ENCODE measurements around the gene KRTAP1-3.
"Not testable (repeated sequence)": the region's sequence is repeated elsewhere in the genome, so short reads cannot be mapped to it uniquely, and the experiment has no call there.

The KRTAP1-3 gene

DNA sequence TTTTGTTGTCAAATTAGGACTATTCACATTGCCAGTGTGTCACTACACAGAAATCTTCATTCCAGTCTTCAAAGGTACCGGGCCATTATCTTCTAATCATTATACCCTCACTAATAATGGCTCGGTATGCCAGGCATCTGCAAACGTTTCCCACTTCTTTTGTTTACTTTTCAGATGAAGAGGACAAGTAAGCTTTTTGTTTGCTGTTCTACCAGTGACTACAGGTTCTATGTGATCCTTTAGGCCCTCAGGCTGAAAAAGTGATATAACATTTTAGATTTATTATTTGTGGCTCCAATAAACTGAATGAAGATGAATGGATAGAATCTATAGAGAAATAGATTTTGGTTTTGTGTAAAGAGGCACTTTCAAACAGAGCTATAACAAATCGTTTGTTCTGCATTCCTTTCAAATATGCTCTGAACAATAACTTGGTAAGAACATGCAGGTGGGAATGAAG lies 25.3 kb downstream of the KRTAP1-3 start:
- no peak overlapping the region for H3K4me3 Mint-ChIP-seq
- no peak overlapping the region for H3K27ac Mint-ChIP-seq
- H3K36me3 Mint-ChIP-seq (ENCODE audit: low read depth), result no peaks in the 10 kb centered on the region
- no peaks in the 10 kb centered on the region for H3K4me1 Mint-ChIP-seq
- no peaks in the 10 kb centered on the region for H3K9me3 Mint-ChIP-seq
- DNase-seq (no peak), ATAC-seq (no peak)
- no peaks in the 10 kb centered on the region for H3K27me3 Mint-ChIP-seq

DNA sequence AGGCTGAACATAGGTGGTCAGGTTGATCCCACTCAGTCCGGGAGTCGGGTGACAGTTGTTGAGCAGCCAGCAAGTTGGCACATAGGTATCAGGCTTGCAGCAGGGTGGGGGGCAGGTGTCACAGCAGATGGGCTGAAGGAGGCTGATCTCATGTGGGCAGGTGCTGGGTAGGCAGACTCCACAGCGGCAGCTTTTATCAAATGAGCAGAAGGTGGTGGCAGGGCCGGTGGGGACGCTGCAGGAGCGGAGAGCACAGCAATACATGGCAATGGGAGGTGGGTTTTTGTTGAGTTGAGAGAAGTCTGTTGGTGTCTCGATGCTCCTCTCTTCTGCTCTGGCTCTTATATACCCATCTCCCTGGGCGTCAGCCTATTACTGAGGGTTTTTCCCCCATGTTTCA lies 25.9 kb downstream of the KRTAP1-3 start, which contains the start of gene KRTAP3-1:
Gene KRTAP3-1, minus strand, starts transcription at position 318 of the 400 bp plus-strand sequence. Its CDS starts 54 bp downstream, at position 264.
- Mint-ChIP-seq H3K36me3 (ENCODE audit: low read depth) (no peaks in the 10 kb centered on the region), H3K4me1 (no peaks in the 10 kb centered on the region), H3K27ac (no peak within 1 kb of the TSS), H3K27me3 (peaks cover 2% of the 10 kb centered on the region), H3K9me3 (no peaks in the 10 kb centered on the region), H3K4me3 (no peak within 1 kb of the TSS)
- DNase-seq (no peak), ATAC-seq (no peak)

DNA sequence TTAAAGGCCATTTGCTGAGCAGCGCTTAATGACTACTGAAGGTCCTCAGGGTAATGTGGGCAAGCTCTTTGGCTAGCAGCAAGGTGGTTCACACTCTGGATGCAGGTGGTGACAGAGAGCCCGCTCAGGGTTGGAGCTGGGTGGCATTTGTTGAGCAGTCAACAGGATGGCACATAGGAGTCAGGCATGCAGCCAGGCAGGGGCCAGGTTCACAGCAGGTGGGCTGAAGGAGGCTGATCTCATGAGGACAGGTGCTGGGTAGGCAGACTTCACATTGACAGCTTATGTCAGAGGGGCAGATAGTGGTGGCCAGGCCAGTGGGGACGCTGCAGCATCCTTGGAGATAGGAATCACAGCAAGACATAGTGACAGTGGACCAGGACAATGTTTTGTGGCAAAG lies 30.3 kb downstream of the KRTAP1-3 start:
- H3K9me3 Mint-ChIP-seq, result no peaks in the 10 kb centered on the region
- H3K4me3 Mint-ChIP-seq, result no peak overlapping the region
- H3K27ac Mint-ChIP-seq, result no peak overlapping the region
- no peak for ATAC-seq
- no peaks in the 10 kb centered on the region for H3K4me1 Mint-ChIP-seq
- DNase-seq, result no peak
- H3K27me3 Mint-ChIP-seq, result peaks cover 19% of the 10 kb centered on the region
- no peaks in the 10 kb centered on the region for H3K36me3 Mint-ChIP-seq (ENCODE audit: low read depth)

DNA sequence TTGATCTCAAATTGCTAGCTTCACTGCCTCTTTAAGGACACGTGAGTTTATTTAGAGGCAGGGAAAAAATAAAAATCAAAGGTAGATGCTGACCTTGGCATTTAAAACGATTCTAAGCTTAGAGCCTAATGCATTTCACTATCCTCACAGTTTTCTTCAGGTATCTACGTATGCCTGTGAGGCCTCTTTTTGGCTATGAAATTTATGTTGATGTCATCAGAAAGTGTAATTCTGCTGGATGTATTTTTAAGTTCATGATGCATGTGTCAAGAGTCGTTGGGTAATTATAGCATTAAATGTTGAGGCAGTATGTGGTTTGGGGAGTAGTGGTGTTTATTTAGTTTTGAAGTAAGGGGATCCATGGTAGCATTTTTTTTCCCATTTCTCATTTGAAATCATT lies 30.7 kb downstream of the KRTAP1-3 start:
- DNase-seq, result no peak
- Mint-ChIP-seq H3K9me3 (no peaks in the 10 kb centered on the region), H3K4me3 (no peak overlapping the region), H3K36me3 (ENCODE audit: low read depth) (no peaks in the 10 kb centered on the region), H3K27me3 (peaks cover 20% of the 10 kb centered on the region), H3K27ac (no peak overlapping the region), H3K4me1 (no peaks in the 10 kb centered on the region)
- ATAC-seq, result no peak

DNA sequence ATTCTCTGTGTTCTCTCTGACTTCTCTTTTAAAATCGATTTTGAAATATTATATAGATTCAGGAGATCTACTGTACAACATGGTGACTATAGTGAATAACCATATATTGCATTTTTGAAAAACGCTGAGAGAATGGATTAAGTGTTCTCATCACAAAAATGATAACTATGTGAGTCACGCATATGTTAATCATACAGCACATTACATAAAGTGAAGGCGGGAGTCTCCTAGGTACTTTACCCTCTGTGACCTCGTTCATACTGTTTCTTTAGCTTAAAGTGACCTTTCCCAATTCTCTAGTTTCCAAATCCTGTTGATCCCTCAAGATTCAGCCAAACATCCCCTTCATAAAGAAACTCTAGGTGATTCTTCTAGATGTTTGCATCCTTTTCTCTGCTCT lies 31.9 kb downstream of the KRTAP1-3 start:
- DNase-seq, result no peak

DNA sequence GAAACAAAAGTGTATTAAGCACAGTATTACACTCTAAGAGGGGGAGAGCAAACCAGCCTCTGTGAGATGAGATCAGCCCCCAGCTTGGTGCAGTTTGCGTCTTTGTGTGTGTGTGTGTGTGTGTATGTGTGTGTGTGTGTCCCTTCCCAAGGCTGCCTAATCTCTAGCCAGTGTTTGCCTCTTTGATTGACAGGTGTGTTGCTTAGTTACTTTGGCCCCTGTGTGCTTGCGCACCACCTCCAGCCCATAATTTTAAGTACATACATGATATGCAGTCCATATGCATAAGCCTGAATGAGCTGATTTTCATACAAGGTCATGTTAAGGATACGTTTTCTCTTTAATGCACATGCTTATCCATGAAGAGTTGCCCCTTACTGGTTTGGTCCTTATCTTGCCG lies 32.9 kb downstream of the KRTAP1-3 start:
- Mint-ChIP-seq H3K27ac (no peak overlapping the region), H3K4me3 (no peak overlapping the region), H3K36me3 (ENCODE audit: low read depth) (no peaks in the 10 kb centered on the region), H3K4me1 (no peaks in the 10 kb centered on the region), H3K27me3 (peaks cover 33% of the 10 kb centered on the region), H3K9me3 (no peaks in the 10 kb centered on the region)
- DNase-seq (no peak), ATAC-seq (no peak)

More for the DNA sequence above, 31.9 kb downstream of the KRTAP1-3 start:
- Mint-ChIP-seq H3K4me1 (no peaks in the 10 kb centered on the region), H3K4me3 (no peak overlapping the region), H3K27ac (no peak overlapping the region), H3K36me3 (ENCODE audit: low read depth) (no peaks in the 10 kb centered on the region), H3K27me3 (peaks cover 26% of the 10 kb centered on the region), H3K9me3 (no peaks in the 10 kb centered on the region)
- ATAC-seq, result no peak

DNA sequence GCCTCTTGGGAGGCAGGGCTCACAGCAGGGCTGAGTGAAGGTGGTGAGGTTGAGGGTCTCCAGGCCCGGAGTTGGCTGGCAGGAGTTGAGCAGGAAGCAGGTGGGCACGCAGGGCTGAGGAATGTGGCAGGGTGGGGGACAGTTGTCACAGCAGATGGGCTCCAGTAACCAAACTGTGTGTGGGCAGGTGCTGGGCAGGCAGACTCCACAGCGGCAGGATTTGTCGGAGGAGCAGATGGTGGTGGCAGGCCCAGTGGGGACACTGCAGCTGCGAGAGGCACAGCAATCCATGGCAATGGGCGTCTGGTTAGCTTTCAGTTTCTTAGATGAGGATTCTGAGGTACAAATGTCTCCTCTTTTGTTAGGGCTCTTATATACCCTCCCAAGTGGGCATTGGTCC lies 35.1 kb downstream of the KRTAP1-3 start, which contains the start of gene KRTAP3-2:
Gene KRTAP3-2, minus strand, starts transcription at position 344 of the 400 bp plus-strand sequence. Its CDS starts 53 bp downstream, at position 291.
- H3K27me3 Mint-ChIP-seq, result peaks cover 41% of the 10 kb centered on the region
- not testable (repeated sequence) for ATAC-seq

DNA sequence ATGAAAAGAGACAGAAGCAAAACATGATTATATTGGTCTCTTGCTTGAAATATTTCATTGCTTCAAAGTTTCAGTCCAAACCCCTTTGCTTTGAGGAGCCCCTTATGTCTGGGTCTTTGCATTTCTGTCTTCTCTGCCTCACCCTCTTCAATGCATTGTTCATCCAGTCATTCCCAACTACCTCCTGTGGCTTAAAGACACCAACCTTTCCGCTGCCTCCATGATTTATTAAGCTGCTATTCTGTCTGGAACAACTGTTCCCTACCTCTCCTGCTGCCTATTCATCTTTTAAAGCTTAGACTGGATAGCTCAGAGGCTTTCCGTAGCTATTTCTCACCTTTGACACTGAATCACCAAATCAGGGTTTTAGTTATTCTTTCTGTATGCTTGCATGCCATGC lies 37.3 kb downstream of the KRTAP1-3 start:
- DNase-seq (no peak), ATAC-seq (no peak)
- H3K36me3 Mint-ChIP-seq (ENCODE audit: low read depth), result no peaks in the 10 kb centered on the region
- no peaks in the 10 kb centered on the region for H3K9me3 Mint-ChIP-seq
- H3K4me3 Mint-ChIP-seq, result no peak overlapping the region
- H3K27me3 Mint-ChIP-seq, result peaks cover 51% of the 10 kb centered on the region
- no peaks in the 10 kb centered on the region for H3K4me1 Mint-ChIP-seq
- no peak overlapping the region for H3K27ac Mint-ChIP-seq

More for the DNA sequence above, 35.1 kb downstream of the KRTAP1-3 start, which contains the start of gene KRTAP3-2:
- H3K9me3 Mint-ChIP-seq; H3K4me3 Mint-ChIP-seq; DNase-seq; H3K4me1 Mint-ChIP-seq; H3K36me3 Mint-ChIP-seq (ENCODE audit: low read depth); H3K27ac Mint-ChIP-seq: not testable (repeated sequence)

DNA sequence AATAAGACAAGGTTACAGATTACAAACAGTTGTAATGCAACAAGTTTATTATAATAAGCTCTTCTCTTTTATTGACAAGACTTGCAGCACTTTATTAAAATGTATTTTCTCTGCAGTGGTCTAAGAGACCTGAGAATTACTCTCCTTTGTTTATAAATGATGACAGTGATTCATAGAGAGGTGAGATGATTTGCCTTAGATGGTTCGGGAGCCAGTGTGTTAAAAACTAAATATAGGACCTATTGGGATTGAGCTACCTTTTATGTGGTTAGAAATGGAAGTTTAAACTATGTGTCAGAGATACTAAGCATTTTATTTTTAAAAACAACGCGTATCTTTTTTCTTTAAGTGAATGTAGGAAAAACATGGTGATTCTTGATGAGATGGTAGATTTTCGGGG lies 37.8 kb downstream of the KRTAP1-3 start:
- Mint-ChIP-seq H3K36me3 (ENCODE audit: low read depth) (no peaks in the 10 kb centered on the region), H3K27ac (no peak overlapping the region), H3K4me3 (no peak overlapping the region), H3K27me3 (peaks cover 49% of the 10 kb centered on the region), H3K4me1 (no peaks in the 10 kb centered on the region), H3K9me3 (no peaks in the 10 kb centered on the region)
- DNase-seq (no peak), ATAC-seq (no peak)

DNA sequence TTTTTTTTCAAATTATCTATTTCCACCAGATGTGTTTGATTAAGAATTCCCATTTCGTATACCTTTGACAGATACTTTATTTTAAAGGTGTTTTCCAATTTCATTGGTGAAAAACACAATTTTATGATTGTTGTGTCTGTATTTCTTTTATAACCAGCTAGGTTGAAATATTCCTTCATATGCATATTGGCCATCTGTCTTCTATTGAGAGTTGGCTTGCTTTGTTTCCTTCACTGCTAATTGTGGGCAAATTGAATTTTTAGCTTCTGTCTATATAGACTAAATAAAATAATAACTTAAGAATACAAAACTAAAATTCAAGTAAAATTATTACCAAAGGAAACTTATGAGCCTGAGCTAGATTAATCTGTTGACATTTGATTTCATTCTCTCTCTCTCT lies 39.6 kb downstream of the KRTAP1-3 start:
- DNase-seq (no peak), ATAC-seq (no peak)
- no peaks in the 10 kb centered on the region for H3K4me1 Mint-ChIP-seq
- no peaks in the 10 kb centered on the region for H3K9me3 Mint-ChIP-seq
- H3K27ac Mint-ChIP-seq, result no peak overlapping the region
- H3K4me3 Mint-ChIP-seq, result no peak overlapping the region
- H3K27me3 Mint-ChIP-seq, result peaks cover 41% of the 10 kb centered on the region
- H3K36me3 Mint-ChIP-seq (ENCODE audit: low read depth), result no peaks in the 10 kb centered on the region

DNA sequence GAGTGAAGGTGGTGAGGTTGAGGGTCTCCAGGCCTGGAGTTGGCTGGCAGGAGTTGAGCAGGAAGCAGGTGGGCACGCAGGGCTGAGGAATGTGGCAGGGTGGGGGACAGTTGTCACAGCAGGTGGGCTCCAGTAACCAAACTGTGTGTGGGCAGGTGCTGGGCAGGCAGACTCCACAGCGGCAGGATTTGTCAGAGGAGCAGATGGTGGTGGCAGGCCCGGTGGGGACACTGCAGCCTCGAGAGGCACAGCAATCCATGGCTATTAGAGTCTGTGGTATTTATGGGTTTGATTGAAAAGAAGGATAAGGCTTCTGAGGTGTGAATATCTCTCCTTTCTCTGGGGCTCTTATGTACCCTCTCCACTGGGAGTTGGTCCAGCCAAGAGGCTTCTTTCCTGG lies 40.8 kb downstream of the KRTAP1-3 start, which contains the start of gene KRTAP3-3:
Gene KRTAP3-3, minus strand, starts transcription at position 326 of the 400 bp plus-strand sequence. Its CDS starts 67 bp downstream, at position 259.
- ATAC-seq (no peak), DNase-seq (no peak)
- H3K9me3 Mint-ChIP-seq, result no peaks in the 10 kb centered on the region
- peaks cover 37% of the 10 kb centered on the region for H3K27me3 Mint-ChIP-seq
- H3K4me3 Mint-ChIP-seq, result no peak within 1 kb of the TSS
- no peak within 1 kb of the TSS for H3K27ac Mint-ChIP-seq
- H3K36me3 Mint-ChIP-seq (ENCODE audit: low read depth), result no peaks in the 10 kb centered on the region
- H3K4me1 Mint-ChIP-seq, result no peaks in the 10 kb centered on the region

DNA sequence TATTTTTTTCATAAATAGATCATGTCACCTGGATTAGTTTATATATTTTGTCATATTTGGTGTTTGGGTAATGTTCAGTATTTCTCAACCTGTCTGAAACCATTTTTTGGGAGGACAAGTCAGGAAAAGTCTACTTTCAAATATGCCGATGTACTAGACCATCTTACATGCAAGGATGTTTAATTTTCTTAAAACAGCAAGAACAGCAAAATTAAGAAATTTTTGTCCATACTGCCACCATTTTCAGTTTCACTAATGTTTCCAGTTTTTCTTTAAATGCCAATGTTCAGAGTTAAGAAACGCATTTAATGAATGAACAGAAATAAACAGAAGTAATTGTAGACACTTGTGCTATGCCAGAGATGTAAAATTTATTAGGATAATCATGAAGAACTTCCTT lies 41.6 kb downstream of the KRTAP1-3 start:
- Mint-ChIP-seq H3K4me1 (no peaks in the 10 kb centered on the region), H3K36me3 (ENCODE audit: low read depth) (no peaks in the 10 kb centered on the region), H3K9me3 (no peaks in the 10 kb centered on the region), H3K27me3 (peaks cover 32% of the 10 kb centered on the region), H3K27ac (no peak overlapping the region), H3K4me3 (no peak overlapping the region)
- ATAC-seq, result no peak
- DNase-seq, result no peak

DNA sequence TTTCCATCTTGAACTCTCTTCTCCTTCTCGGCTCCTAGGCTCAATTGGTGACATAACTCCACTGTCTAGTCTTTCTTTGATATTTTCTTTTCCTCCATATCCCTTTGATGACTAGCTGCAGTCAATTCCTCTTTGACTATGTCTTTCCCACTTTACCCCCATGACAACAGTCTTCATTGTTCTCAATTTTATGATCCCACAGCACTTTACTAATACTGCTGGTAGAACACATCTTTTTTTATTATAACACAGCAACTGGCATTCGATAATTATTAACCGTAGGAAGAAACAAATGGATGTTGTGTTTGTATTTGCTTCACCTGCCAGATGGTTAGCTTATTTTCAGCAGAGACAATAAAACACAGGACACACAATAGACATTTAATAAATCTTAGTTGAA lies 42.0 kb downstream of the KRTAP1-3 start:
- H3K9me3 Mint-ChIP-seq, result no peaks in the 10 kb centered on the region
- no peak overlapping the region for H3K4me3 Mint-ChIP-seq
- no peak overlapping the region for H3K27ac Mint-ChIP-seq
- no peak for DNase-seq
- H3K27me3 Mint-ChIP-seq, result peaks cover 33% of the 10 kb centered on the region
- peaks cover 2% of the 10 kb centered on the region for H3K4me1 Mint-ChIP-seq
- no peak for ATAC-seq
- H3K36me3 Mint-ChIP-seq (ENCODE audit: low read depth), result no peaks in the 10 kb centered on the region

DNA sequence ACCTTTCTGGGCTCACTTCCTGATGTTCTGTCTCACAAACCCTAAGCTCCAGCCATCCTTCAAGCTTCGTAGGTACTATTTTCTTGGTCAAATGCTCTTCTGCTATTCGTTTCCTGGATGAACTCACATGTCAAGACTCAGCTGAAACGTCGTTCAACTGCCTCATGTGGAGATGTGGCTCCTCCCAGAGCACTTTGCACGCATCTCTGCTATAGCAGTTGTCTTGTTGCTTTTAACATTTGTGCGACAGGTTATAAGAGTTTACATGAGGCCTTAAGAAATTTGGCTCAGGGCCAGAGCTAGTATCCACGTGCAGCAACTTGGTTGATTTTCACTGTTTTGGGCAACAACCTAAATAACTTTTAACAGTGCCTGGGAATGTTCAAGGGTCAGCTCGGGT lies 47.8 kb downstream of the KRTAP1-3 start:
- H3K9me3 Mint-ChIP-seq, result no peaks in the 10 kb centered on the region
- H3K27ac Mint-ChIP-seq, result no peak overlapping the region
- ATAC-seq (no peak), DNase-seq (no peak)
- H3K4me3 Mint-ChIP-seq, result no peak overlapping the region
- peaks cover 8% of the 10 kb centered on the region for H3K27me3 Mint-ChIP-seq
- H3K4me1 Mint-ChIP-seq, result peaks cover 4% of the 10 kb centered on the region
- H3K36me3 Mint-ChIP-seq (ENCODE audit: low read depth), result no peaks in the 10 kb centered on the region

DNA sequence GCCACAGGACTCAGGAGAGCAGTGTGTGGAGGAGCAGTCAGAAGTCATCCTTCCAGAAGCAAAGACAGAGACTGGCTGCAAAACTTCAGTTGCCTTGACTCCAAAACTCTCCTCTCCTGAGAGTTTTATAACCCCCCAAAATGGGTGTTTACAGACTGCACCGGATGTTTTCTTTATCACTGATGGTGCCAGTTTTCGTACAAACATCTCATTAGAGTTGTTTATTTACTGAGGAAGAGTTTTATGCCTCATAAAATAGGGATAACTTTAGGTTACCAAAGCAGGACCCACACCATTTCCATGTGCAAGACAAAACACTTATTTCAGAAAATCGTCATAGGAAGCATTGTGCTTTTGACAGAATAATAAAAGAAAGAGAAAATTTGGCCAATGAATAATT lies 50.4 kb downstream of the KRTAP1-3 start, which contains the start of gene KRT40:
Gene KRT40, minus strand, starts transcription at position 101 of the 400 bp plus-strand sequence. Its CDS starts 53 bp downstream, at position 48.
- Mint-ChIP-seq H3K27ac (no peak within 1 kb of the TSS), H3K27me3 (peaks cover 11% of the 10 kb centered on the region), H3K9me3 (no peaks in the 10 kb centered on the region), H3K4me1 (peaks cover 4% of the 10 kb centered on the region), H3K4me3 (no peak within 1 kb of the TSS), H3K36me3 (ENCODE audit: low read depth) (no peaks in the 10 kb centered on the region)
- ATAC-seq, result no peak
- DNase-seq, result no peak
